GM19467 (cell line): ENCODE data around the gene SCGB1D2.

ENCODE experiments used
- ATAC-seq: cut with Tn5 transposase; IDR thresholded peaks from one replicate; pipeline ENCODE4 v1.9.1; 2021; ENCODE audit warnings: mild to moderate bottlenecking, moderate library complexity; ENCODE audit not compliant: unreplicated experiment

Gene SCGB1D2

GRCh38 chr11:62256281-62256680 lies 14.2 kb downstream of the SCGB1D2 start:
- ATAC-seq = no peak

- no peak for ATAC-seq
Observed at GRCh38 chr11:62260261-62260953, 18.4 kb downstream of the SCGB1D2 start.

GRCh38 chr11:62264004-62264403 lies 22.0 kb downstream of the SCGB1D2 start:
- ATAC-seq = no peak

- ATAC-seq = no peak
Observed at GRCh38 chr11:62266558-62266957, 24.5 kb downstream of the SCGB1D2 start.

- ATAC-seq = no peak
Observed at GRCh38 chr11:62267050-62267449, 25.0 kb downstream of the SCGB1D2 start.

GRCh38 chr11:62267576-62267975 lies 25.5 kb downstream of the SCGB1D2 start:
- no peak for ATAC-seq

GRCh38 chr11:62269654-62270278 lies 27.7 kb downstream of the SCGB1D2 start, which contains the start of gene SCGB2A2:
SCGB2A2 (plus strand) TSS chr11:62270158; CDS start chr11:62270217, 59 bp downstream.
- no peak for ATAC-seq

GRCh38 chr11:62273284-62273683 lies 31.2 kb downstream of the SCGB1D2 start:
- no peak for ATAC-seq

GRCh38 chr11:62273789-62274275 lies 31.8 kb downstream of the SCGB1D2 start:
- no peak for ATAC-seq

- ATAC-seq = no peak
Observed at GRCh38 chr11:62280452-62280851, 38.4 kb downstream of the SCGB1D2 start.
